Immature natural killer cell (primary cell): ENCODE measurements around the gene NCAPH2. TPM values are rescaled to one million over a fixed set of nuclear protein-coding genes. Genes with fewer than 3 reads are reported as not detected.

ENCODE experiments used
- DNase-seq, 3 donors: peaks; one replicate each; pipeline ENCODE4 v3.0.0; 2022; ENCODE audit warnings: mixed read lengths in 1 of 3
- H3K27ac Mint-ChIP-seq, 6 donors: one replicate each; pipeline ENCODE4 v1.8.0; 2020; ENCODE audit warnings: mixed read lengths in 6 of 6, mild to moderate bottlenecking in 5 of 6, inconsistent platforms in 4 of 6, moderate library complexity in 3 of 6
- H3K27me3 Mint-ChIP-seq, 3 donors: one replicate each; pipeline ENCODE4 v1.8.0; 2020 to 2021; ENCODE audit warnings: low read depth in 3 of 3, mild to moderate bottlenecking in 3 of 3, mixed read lengths in 3 of 3, moderate library complexity in 3 of 3, inconsistent platforms in 1 of 3
- H3K36me3 Mint-ChIP-seq, 3 donors: one replicate each; pipeline ENCODE4 v1.8.0; 2020; ENCODE audit warnings: mixed read lengths in 3 of 3, inconsistent platforms in 2 of 3, mild to moderate bottlenecking in 2 of 3
- H3K4me1 Mint-ChIP-seq, 2 donors: one replicate each; pipeline ENCODE4 v1.8.0; 2020; ENCODE audit warnings: inconsistent platforms in 2 of 2, mild to moderate bottlenecking in 2 of 2, mixed read lengths in 2 of 2, moderate library complexity in 1 of 2
- H3K4me3 Mint-ChIP-seq, 5 donors: one replicate each; pipeline ENCODE4 v1.8.0; 2020; ENCODE audit warnings: mild to moderate bottlenecking in 5 of 5, mixed read lengths in 5 of 5, inconsistent platforms in 3 of 5, moderate library complexity in 3 of 5
- H3K9me3 Mint-ChIP-seq, 6 donors: one replicate each; pipeline ENCODE4 v1.8.0; 2020; ENCODE audit warnings: mild to moderate bottlenecking in 6 of 6, mixed read lengths in 6 of 6, inconsistent platforms in 4 of 6, moderate library complexity in 3 of 6
- polyA plus RNA-seq, 3 donors: library from polyadenylated mRNA; unstranded; fragments of 300-500 nt; fragmentation: Illumina TruSeq; gene quantifications; one replicate each; pipeline ENCODE4 v1.2.3, GENCODE V29; 2021

NCAPH2 gene
- polyA plus RNA-seq, 3 donors from 2014 or later = 41.8 to 46.7 (median 46.5) TPM

- no peaks in the 10 kb centered on the region for H3K36me3 Mint-ChIP-seq
- peaks cover 20 to 22% of the 10 kb centered on the region in 2 donors for H3K4me1 Mint-ChIP-seq
- H3K9me3 Mint-ChIP-seq = no peaks in the 10 kb centered on the region
- peak overlapping the region in 3 of 5 donors; percentile 2 to 21 (median 5) for H3K4me3 Mint-ChIP-seq
- peaks cover 9 to 15% (median 13%) of the 10 kb centered on the region in 3 donors for H3K27me3 Mint-ChIP-seq
- no peak for DNase-seq
- no peak overlapping the region for H3K27ac Mint-ChIP-seq
Observed at GRCh38 chr22:50522806-50523438, 14.9 kb downstream of the NCAPH2 start.

GRCh38 chr22:50523458-50523805 is 15.4 kb downstream of the NCAPH2 start:
- H3K27me3 Mint-ChIP-seq = peaks cover 9 to 15% (median 13%) of the 10 kb centered on the region in 3 donors
- no peaks in the 10 kb centered on the region for H3K36me3 Mint-ChIP-seq
- DNase-seq = no peak
- peaks cover 25 to 27% of the 10 kb centered on the region in 2 donors for H3K4me1 Mint-ChIP-seq
- H3K27ac Mint-ChIP-seq = no peak overlapping the region
- no peaks in the 10 kb centered on the region for H3K9me3 Mint-ChIP-seq
- H3K4me3 Mint-ChIP-seq = peak overlapping the region in 3 of 5 donors; percentile 2 to 21 (median 5)

- peaks cover 27 to 29% of the 10 kb centered on the region in 2 donors for H3K4me1 Mint-ChIP-seq
- peak overlapping the region in 5 of 6 donors; percentile 67 to 92 (median 84) for H3K27ac Mint-ChIP-seq
- peak overlapping the region; percentile 84 to 89 (median 87) for H3K4me3 Mint-ChIP-seq
- H3K9me3 Mint-ChIP-seq = no peaks in the 10 kb centered on the region
- DNase-seq = no peak
- no peaks in the 10 kb centered on the region for H3K36me3 Mint-ChIP-seq
- peaks cover 9 to 14% (median 13%) of the 10 kb centered on the region in 3 donors for H3K27me3 Mint-ChIP-seq
Observed at GRCh38 chr22:50523806-50524675, 16.0 kb downstream of the NCAPH2 start.

- no peak for DNase-seq
- peak overlapping the region; percentile 84 to 89 (median 87) for H3K4me3 Mint-ChIP-seq
- H3K27me3 Mint-ChIP-seq = peaks cover 9 to 16% (median 13%) of the 10 kb centered on the region in 3 donors
- H3K9me3 Mint-ChIP-seq = no peaks in the 10 kb centered on the region
- H3K36me3 Mint-ChIP-seq = no peaks in the 10 kb centered on the region
- peaks cover 27 to 29% of the 10 kb centered on the region in 2 donors for H3K4me1 Mint-ChIP-seq
- peak overlapping the region; percentile 67 to 92 (median 84) for H3K27ac Mint-ChIP-seq
Observed at GRCh38 chr22:50524676-50525103, 16.7 kb downstream of the NCAPH2 start.

DNA sequence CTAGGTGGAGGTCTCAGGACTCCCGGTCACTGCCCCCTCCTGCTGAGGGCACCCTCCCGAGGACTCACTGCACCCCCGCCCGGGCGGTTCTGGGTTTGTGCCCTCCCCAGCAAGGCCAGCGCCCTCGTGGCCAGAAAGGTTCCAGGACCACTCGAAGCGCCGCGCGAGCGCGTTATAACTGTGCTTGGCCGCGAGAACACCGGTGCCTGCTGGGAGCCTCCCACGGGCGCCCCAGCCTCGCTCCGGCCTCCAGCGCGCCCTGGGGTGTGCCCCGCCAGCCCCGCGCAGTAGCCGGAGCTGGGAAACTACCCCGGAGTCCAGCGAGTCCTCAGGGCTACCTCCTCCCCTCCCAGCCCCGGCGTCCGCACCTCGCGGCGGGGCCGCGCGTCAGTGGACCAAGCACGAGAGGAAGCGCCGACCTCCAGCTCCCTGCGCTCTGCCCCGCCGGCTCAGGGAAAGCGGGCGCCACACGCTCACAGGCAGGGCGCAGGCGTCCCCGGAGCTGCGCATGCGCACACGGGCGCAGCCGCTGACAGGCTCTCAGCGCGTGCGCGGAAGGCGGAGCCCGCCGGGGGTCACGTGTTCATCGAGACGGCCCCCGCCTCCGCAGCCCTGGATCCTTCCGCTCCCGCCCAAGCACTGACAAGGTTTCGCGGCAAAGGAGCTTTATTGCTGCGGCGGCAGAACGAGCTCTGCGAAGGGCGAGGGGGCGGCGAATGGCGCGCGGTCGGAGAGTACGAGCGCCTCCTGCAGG is 17.3 kb downstream of the NCAPH2 start, which contains the start of gene SCO2:
Gene SCO2, minus strand, starts transcription at position 495 of the 754 bp plus-strand sequence. CDS start 1,187 bp downstream, outside the sequence.
- H3K4me3 Mint-ChIP-seq = peak within 1 kb of the TSS; percentile 84 to 89 (median 87)
- H3K27ac Mint-ChIP-seq = peak within 1 kb of the TSS; percentile 73 to 92 (median 86)
- DNase-seq = peak; percentile 97 to 98 (median 98)
- H3K27me3 Mint-ChIP-seq = peaks cover 9 to 16% (median 13%) of the 10 kb centered on the region in 3 donors
- H3K36me3 Mint-ChIP-seq = no peaks in the 10 kb centered on the region
- H3K4me1 Mint-ChIP-seq = peaks cover 27 to 29% of the 10 kb centered on the region in 2 donors
- no peaks in the 10 kb centered on the region for H3K9me3 Mint-ChIP-seq

DNA sequence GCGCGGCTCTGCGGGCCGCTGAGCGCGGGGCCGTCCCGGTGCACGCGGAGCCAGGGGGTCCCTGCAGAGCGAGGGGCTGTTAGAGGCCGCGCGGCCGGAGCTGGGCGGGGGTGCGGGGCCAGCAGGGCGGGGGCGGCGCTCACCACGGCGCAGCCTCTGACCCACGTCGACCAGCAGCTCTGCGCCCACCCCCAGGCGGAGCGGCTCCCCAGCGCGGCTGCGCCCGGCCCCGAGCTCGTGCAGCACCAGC is 17.8 kb downstream of the NCAPH2 start:
- Mint-ChIP-seq H3K36me3 (no peaks in the 10 kb centered on the region), H3K27ac (peak overlapping the region in 5 of 6 donors; percentile 67 to 87 (median 73)), H3K4me1 (peaks cover 27 to 29% of the 10 kb centered on the region in 2 donors), H3K9me3 (no peaks in the 10 kb centered on the region), H3K27me3 (peaks cover 9 to 19% (median 13%) of the 10 kb centered on the region in 3 donors), H3K4me3 (peak overlapping the region; percentile 81 to 89 (median 85))
- no peak for DNase-seq

- peak overlapping the region; percentile 72 to 80 (median 76) for H3K4me3 Mint-ChIP-seq
- H3K27me3 Mint-ChIP-seq = peaks cover 9 to 23% (median 13%) of the 10 kb centered on the region in 3 donors
- peak overlapping the region; percentile 75 to 95 (median 84) for H3K27ac Mint-ChIP-seq
- peaks cover 27 to 30% of the 10 kb centered on the region in 2 donors for H3K4me1 Mint-ChIP-seq
- H3K9me3 Mint-ChIP-seq = no peaks in the 10 kb centered on the region
- DNase-seq = peak; percentile 80 to 84 (median 82)
- no peaks in the 10 kb centered on the region for H3K36me3 Mint-ChIP-seq
Observed at GRCh38 chr22:50526108-50526833, 18.2 kb downstream of the NCAPH2 start.

DNA sequence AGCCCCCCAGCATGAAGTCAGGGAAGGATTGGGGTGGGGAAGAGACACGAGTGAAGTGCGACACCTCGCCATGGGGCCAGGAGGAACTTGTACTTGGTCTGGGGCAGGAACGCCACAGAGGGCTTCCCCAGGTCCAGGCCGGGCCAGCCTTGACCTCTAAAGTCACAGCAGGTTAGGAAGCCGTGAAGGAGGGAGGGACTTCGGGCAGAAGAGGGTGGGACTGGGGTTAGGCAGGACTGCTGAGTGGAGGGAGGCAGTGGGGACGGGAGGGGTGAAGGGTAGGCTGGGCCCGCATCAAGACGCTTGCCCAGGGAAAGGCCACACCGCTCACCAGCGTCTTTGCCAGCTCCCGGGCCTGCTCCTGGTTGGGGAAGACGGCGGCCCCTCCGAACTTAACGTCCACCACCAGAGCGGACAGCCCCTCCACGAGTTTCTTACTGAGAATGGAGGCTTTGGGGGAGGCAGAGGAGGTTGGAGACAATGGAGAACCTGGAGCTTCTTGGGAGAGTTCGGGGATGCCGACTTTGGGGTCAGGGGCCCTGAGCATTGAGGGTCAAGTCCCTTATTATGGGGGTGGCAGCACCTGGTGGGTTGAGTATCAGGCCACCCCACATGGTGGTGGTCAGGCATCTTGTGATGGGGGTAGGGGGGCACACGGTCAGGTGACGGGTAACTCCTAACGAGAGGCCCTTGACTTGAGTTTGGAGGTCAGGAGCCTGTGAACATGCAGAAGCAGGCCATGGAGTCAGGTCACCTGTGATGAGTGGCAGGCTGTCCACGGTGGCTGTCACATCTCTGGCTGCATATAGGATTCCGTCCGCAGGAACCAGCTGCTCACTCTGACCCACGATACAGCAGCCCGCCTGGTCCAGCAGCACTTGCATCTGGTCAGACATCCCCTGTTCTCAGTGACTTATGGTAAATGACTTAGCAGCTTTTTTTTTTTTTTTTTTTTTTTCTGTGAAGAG is 19.1 kb downstream of the NCAPH2 start:
- peaks cover 9 to 24% (median 13%) of the 10 kb centered on the region in 3 donors for H3K27me3 Mint-ChIP-seq
- H3K9me3 Mint-ChIP-seq = no peaks in the 10 kb centered on the region
- H3K4me1 Mint-ChIP-seq = peaks cover 27 to 30% of the 10 kb centered on the region in 2 donors
- H3K36me3 Mint-ChIP-seq = no peaks in the 10 kb centered on the region
- peak overlapping the region; percentile 75 to 95 (median 84) for H3K27ac Mint-ChIP-seq
- no peak for DNase-seq
- peak overlapping the region; percentile 71 to 80 (median 76) for H3K4me3 Mint-ChIP-seq

DNA sequence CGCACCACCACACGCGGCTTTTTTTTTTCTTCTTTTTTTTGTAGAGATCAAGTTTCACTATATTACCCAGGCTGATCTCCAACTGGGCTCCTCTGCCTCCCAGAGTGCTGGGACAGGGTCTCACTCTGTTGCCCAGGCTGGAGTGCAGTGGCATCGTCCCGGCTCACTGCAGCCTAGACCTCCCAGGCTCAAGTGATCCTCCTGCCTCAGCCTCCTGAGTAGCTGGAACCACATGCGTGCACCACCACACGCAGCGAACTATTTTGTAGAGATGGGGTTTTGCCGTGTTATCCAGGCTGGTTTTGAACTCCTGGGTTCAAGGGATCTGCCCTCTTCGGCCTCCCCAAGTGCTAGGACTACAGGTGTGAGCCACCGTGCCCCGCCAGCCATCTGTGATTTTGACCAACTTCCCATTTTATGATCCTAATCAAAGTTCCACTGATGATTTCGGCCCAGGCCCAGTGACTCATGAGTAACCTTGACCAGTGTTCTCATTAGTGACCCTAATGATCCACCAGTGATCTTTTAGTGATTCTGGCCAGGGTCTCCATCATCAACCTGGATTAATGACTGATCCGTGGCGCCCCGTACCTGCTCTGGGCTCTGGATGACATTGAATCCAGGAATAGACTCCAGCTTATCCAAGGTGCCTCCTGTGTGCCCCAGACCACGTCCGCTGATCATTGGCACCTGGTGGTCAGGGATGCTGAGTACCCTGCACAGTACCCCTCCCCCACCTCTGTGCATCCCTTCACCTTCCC is 20.1 kb downstream of the NCAPH2 start:
- Mint-ChIP-seq H3K9me3 (peaks cover 0 to 1% (median 0%) of the 10 kb centered on the region in 6 donors), H3K27me3 (peaks cover 9 to 26% (median 13%) of the 10 kb centered on the region in 3 donors), H3K27ac (peak overlapping the region; percentile 79 to 95 (median 84)), H3K36me3 (no peaks in the 10 kb centered on the region), H3K4me3 (peak overlapping the region; percentile 71 to 80 (median 76)), H3K4me1 (peaks cover 27 to 32% of the 10 kb centered on the region in 2 donors)
- no peak for DNase-seq

GRCh38 chr22:50528682-50529415 is 20.8 kb downstream of the NCAPH2 start:
- peak overlapping the region; percentile 33 to 80 (median 71) for H3K4me3 Mint-ChIP-seq
- no peaks in the 10 kb centered on the region for H3K36me3 Mint-ChIP-seq
- peaks cover 6 to 29% (median 16%) of the 10 kb centered on the region in 3 donors for H3K27me3 Mint-ChIP-seq
- DNase-seq = no peak
- H3K4me1 Mint-ChIP-seq = peaks cover 27 to 32% of the 10 kb centered on the region in 2 donors
- H3K9me3 Mint-ChIP-seq = peaks cover 0 to 1% (median 0%) of the 10 kb centered on the region in 6 donors
- H3K27ac Mint-ChIP-seq = peak overlapping the region; percentile 79 to 89 (median 84)

- Mint-ChIP-seq H3K36me3 (no peaks in the 10 kb centered on the region), H3K4me1 (peaks cover 24 to 30% of the 10 kb centered on the region in 2 donors), H3K4me3 (peak overlapping the region in 4 of 5 donors; percentile 13 to 60 (median 44)), H3K27ac (peak overlapping the region in 1 of 6 donors; percentile 64), H3K27me3 (peaks cover 4 to 28% (median 15%) of the 10 kb centered on the region in 3 donors), H3K9me3 (peaks cover 0 to 1% (median 0%) of the 10 kb centered on the region in 6 donors)
- no peak for DNase-seq
Observed at GRCh38 chr22:50529416-50529896, 21.4 kb downstream of the NCAPH2 start.
